ENCODE results near the gene CDIP1. TPM values are rescaled to one million over a fixed set of nuclear protein-coding genes. Genes with fewer than 3 reads are reported as not detected.

The CDIP1 gene
- total and polyA plus RNA-seq, 2 of the 8 experiments (the other 6 are each of a cell fraction or from before 2014, with no cell fraction given): 56.6 to 76.3 TPM

DNA sequence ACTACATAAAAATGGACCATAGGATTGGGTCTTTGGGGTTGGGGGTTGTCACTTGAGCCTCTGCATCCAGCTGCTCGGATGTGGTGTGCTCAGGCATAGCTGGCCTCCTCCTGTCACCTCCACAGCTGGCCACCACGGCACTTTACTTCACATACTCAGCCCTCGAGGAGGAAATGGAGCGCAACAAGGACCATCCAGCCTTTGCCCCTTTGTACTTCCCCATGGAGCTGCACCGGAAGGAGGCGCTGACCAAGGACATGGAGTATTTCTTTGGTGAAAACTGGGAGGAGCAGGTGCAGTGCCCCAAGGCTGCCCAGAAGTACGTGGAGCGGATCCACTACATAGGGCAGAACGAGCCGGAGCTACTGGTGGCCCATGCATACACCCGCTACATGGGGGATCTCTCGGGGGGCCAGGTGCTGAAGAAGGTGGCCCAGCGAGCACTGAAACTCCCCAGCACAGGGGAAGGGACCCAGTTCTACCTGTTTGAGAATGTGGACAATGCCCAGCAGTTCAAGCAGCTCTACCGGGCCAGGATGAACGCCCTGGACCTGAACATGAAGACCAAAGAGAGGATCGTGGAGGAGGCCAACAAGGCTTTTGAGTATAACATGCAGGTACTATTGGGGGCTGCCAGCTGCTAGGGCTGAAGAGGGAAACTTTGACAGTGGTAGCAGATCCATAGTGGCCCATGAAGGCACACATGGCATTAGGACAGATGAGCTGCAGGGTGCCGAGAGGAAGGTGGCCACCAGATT, 30.8 kb downstream of the CDIP1 start:
- H4K5ac ChIP-seq (ENCODE audit: insufficient read length, low read depth, low read length): no peak overlapping the region
- no peak overlapping the region for H2BK15ac ChIP-seq (ENCODE audit: low read length)
- peaks cover 0 to 2% (median 0%) of the 10 kb centered on the region in 4 experiments; a peak in 2 of 7 replicates for H3K4me1 ChIP-seq (replicated peaks in 1 of 4; ENCODE audit: control insufficient read depth in 3 of 4, insufficient read depth in 4 of 4, low read length in 3 of 4)
- no peak overlapping the region for H3K27ac ChIP-seq (ENCODE audit: low read depth, low read length)
- H3K23me2 ChIP-seq (ENCODE audit: low read depth, low read length): no peaks in the 10 kb centered on the region
- no peak for FAIRE-seq
- H3K36me3 ChIP-seq (ENCODE audit: control insufficient read depth in 2 of 4, insufficient read depth in 4 of 4, low read length in 3 of 4): peaks cover 10 to 18% (median 14%) of the 10 kb centered on the region in 4 experiments; a peak in 6 of 8 replicates
- H3K4me3 ChIP-seq (ENCODE audit: extremely low read depth in 1 of 4, insufficient read depth in 2 of 4, low read depth in 3 of 4, low read length in 4 of 4): no peak overlapping the region
- H3K56ac ChIP-seq (replicated peaks; ENCODE audit: insufficient read length, low read depth, low read length): no peak overlapping the region
- no peak overlapping the region for H3K4ac ChIP-seq (replicated peaks; ENCODE audit: insufficient read length, low read depth, low read length)
- no peak overlapping the region for H2BK12ac ChIP-seq (ENCODE audit: low read depth, low read length)
- no peaks in the 10 kb centered on the region for H3K9me3 ChIP-seq (ENCODE audit: insufficient read depth in 2 of 2, low read depth in 1 of 2, low read length in 1 of 2)
- no peak overlapping the region for H3K18ac ChIP-seq (ENCODE audit: extremely low read depth, low read length)
- no peaks in the 10 kb centered on the region for H3K79me2 ChIP-seq (ENCODE audit: control insufficient read depth in 1 of 2, insufficient read depth in 2 of 2, low read length in 2 of 2)
- POLR2A ChIA-PET (ENCODE audit: partially characterized antibody): interaction anchor here (0.9 to 3.0 kb wide), 8 partner anchors 14 to 186 kb away, joined by 3 to 14 read pairs (median 3); partner anchors contain the start of genes NUDT16L1 and UBALD1
- no peak overlapping the region for H2AFZ ChIP-seq (ENCODE audit: low read length)
- H2AK5ac ChIP-seq (ENCODE audit: low read depth, low read length): no peak overlapping the region
- no peak overlapping the region for H3K23ac ChIP-seq (ENCODE audit: insufficient read length)
- H3K27me3 ChIP-seq (replicated peaks in 1 of 4; ENCODE audit: control insufficient read depth in 3 of 4, extremely low read depth in 1 of 4, insufficient read depth in 3 of 4, low read length in 3 of 4): no peaks in the 10 kb centered on the region
- TF ChIP-seq JUND (IDR thresholded peaks at IDR 0.05; ENCODE audit: low read length): no peak
- no peak overlapping the region for H2BK5ac ChIP-seq (ENCODE audit: low read depth, low read length)
- no peak overlapping the region for H2BK120ac ChIP-seq (replicated peaks; ENCODE audit: low read depth, low read length)
- H3K79me1 ChIP-seq (ENCODE audit: low read depth, low read length): no peaks in the 10 kb centered on the region; the same call in 1 of the 2 replicates
- 90% methylated on average over 17 of the region's 17 CpGs; no CpG with 5 or more reads in 1 of the 2 experiments for WGBS, 2 experiments (ENCODE audit: extremely low coverage in 1 of 2, insufficient coverage in 1 of 2, insufficient read length in 1 of 2, insufficient replicate concordance in 2 of 2, low coverage in 1 of 2, low lambda C conversion rate in 2 of 2, missing lambda C conversion rate in 1 of 2)
- peak overlapping the region; percentile 48; the same call in 1 of the 2 replicates for H4K8ac ChIP-seq (ENCODE audit: extremely low read depth, insufficient read depth, low read length)
- H3K14ac ChIP-seq (ENCODE audit: insufficient read length): no peak overlapping the region
- no peak overlapping the region for H4K91ac ChIP-seq (replicated peaks; ENCODE audit: insufficient read length, low read length)
- no peak overlapping the region for H3K9ac ChIP-seq (replicated peaks in 1 of 4; ENCODE audit: extremely low read depth in 1 of 4, low read depth in 3 of 4, low read length in 3 of 4)
- H3K4me2 ChIP-seq (ENCODE audit: insufficient read depth in 1 of 2, low read depth in 2 of 2, low read length in 2 of 2): no peak overlapping the region
- CTCF ChIA-PET (ENCODE audit: partially characterized antibody): interaction anchor here (0.6 to 35.4 kb wide), 26 partner anchors 8 to 210 kb away, joined by 3 to 968 read pairs (median 8); partner anchors contain the start of genes C16orf96, CDIP1, HMOX2 and MGRN1
- no peak overlapping the region for H2BK20ac ChIP-seq (ENCODE audit: low read length)
- DNase-seq (ENCODE audit: low read depth in 1 of 2, low spot score in 2 of 2): no peak
- peaks cover 2 to 11% of the 10 kb centered on the region in 2 experiments for H4K20me1 ChIP-seq (replicated peaks in 1 of 2; ENCODE audit: control insufficient read depth in 1 of 2, insufficient read depth in 2 of 2, low read length in 2 of 2)

Measured in H1 (cell line).